ENCODE results near the gene C6orf136. TPM values are rescaled to one million over a fixed set of nuclear protein-coding genes. Genes with fewer than 3 reads are reported as not detected.

Gene C6orf136
- total and polyA plus RNA-seq, 9 of the 15 experiments (the other 6 are each of a cell fraction or from before 2014, with no cell fraction given) = 14.1 to 63.1 (median 18.4) TPM

DNA sequence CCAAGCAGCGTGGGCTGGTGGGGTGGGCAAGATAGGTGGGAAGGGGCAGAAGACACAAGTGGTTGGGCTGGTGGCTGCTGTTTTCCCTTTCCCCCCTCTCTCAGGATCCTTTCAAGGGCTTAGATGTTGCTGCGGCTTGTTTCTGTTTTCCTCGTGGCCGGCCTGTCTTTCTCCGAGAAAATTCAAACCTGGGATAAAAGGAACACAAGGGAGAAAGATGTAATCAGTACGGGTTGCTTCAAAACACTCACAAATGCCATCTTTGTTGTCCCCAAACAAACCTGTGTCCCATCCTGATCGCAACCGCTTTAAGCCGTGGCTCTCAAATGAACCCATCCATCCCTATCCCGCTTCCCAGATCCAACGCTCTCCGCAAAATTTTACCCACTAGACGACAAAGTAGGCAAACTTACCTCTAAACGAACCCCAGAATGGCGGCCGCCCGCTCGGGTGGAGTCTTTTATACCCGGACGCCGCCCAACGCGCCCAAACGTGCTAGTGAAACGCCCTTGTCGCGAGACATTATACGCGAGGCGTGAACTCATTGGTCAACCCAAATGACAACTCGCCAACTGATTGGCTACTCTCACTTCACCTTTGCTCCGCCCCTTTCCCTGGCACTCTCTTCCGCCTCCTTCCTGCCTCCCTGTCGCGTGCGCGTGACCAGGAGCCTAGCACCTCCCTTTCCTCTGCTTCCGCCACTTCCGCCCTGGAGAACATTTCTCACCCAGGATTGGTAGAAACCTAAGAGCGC lies 29.9 kb upstream of the C6orf136 start, which contains the start of gene PPP1R10 (continued):
- TF ChIP-seq, protein P1, sequence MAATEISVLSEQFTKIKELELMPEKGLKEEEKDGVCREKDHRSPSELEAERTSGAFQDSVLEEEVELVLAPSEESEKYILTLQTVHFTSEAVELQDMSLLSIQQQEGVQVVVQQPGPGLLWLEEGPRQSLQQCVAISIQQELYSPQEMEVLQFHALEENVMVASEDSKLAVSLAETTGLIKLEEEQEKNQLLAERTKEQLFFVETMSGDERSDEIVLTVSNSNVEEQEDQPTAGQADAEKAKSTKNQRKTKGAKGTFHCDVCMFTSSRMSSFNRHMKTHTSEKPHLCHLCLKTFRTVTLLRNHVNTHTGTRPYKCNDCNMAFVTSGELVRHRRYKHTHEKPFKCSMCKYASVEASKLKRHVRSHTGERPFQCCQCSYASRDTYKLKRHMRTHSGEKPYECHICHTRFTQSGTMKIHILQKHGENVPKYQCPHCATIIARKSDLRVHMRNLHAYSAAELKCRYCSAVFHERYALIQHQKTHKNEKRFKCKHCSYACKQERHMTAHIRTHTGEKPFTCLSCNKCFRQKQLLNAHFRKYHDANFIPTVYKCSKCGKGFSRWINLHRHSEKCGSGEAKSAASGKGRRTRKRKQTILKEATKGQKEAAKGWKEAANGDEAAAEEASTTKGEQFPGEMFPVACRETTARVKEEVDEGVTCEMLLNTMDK (IDR thresholded peaks at IDR 0.05; ENCODE audit: borderline replicate concordance, insufficient read depth, low read depth, low read length, poor library complexity, severe bottlenecking) = no peak
- no peak for TF ChIP-seq PTRF (tag; IDR thresholded peaks at IDR 0.05)
- TF ChIP-seq, protein P2, sequence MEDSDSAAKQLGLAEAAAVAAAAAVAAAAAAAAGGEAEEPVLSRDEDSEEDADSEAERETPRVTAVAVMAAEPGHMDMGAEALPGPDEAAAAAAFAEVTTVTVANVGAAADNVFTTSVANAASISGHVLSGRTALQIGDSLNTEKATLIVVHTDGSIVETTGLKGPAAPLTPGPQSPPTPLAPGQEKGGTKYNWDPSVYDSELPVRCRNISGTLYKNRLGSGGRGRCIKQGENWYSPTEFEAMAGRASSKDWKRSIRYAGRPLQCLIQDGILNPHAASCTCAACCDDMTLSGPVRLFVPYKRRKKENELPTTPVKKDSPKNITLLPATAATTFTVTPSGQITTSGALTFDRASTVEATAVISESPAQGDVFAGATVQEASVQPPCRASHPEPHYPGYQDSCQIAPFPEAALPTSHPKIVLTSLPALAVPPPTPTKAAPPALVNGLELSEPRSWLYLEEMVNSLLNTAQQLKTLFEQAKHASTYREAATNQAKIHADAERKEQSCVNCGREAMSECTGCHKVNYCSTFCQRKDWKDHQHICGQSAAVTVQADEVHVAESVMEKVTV (CRISPR knock-in tag; IDR thresholded peaks at IDR 0.05) = peak; percentile 64
- TF ChIP-seq NFRKB (IDR thresholded peaks at IDR 0.05; ENCODE audit: low read depth) = peak; percentile 100
- TF ChIP-seq POLR3G (IDR thresholded peaks at IDR 0.05; ENCODE audit: extremely low read depth, insufficient read length, insufficient replicate concordance) = no peak
- TF ChIP-seq, protein P3, sequence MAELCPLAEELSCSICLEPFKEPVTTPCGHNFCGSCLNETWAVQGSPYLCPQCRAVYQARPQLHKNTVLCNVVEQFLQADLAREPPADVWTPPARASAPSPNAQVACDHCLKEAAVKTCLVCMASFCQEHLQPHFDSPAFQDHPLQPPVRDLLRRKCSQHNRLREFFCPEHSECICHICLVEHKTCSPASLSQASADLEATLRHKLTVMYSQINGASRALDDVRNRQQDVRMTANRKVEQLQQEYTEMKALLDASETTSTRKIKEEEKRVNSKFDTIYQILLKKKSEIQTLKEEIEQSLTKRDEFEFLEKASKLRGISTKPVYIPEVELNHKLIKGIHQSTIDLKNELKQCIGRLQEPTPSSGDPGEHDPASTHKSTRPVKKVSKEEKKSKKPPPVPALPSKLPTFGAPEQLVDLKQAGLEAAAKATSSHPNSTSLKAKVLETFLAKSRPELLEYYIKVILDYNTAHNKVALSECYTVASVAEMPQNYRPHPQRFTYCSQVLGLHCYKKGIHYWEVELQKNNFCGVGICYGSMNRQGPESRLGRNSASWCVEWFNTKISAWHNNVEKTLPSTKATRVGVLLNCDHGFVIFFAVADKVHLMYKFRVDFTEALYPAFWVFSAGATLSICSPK (IDR thresholded peaks at IDR 0.05; ENCODE audit: borderline replicate concordance) = peak; percentile 77; the same call in 1 of the 2 replicates
- TF ChIP-seq KLF6 (CRISPR knock-in tag; IDR thresholded peaks at IDR 0.05; ENCODE audit: borderline replicate concordance) = peak; percentile 99
- no peak for TF ChIP-seq PURB (CRISPR knock-in tag; IDR thresholded peaks at IDR 0.05; ENCODE audit: low read depth)
- peak; percentile 96 for TF ChIP-seq ZFPM2 (CRISPR knock-in tag; IDR thresholded peaks at IDR 0.05)
- TF ChIP-seq COPS2 (conservative IDR thresholded peaks at IDR 0.05) = no peak
- peak; percentile 99 for TF ChIP-seq GTF2F1 (IDR thresholded peaks at IDR 0.05; ENCODE audit: low read depth, low read length)
- peak; percentile 96; the same call in 1 of the 2 replicates for TF ChIP-seq BRD4 (IDR thresholded peaks at IDR 0.05)
- TF ChIP-seq, protein P4, sequence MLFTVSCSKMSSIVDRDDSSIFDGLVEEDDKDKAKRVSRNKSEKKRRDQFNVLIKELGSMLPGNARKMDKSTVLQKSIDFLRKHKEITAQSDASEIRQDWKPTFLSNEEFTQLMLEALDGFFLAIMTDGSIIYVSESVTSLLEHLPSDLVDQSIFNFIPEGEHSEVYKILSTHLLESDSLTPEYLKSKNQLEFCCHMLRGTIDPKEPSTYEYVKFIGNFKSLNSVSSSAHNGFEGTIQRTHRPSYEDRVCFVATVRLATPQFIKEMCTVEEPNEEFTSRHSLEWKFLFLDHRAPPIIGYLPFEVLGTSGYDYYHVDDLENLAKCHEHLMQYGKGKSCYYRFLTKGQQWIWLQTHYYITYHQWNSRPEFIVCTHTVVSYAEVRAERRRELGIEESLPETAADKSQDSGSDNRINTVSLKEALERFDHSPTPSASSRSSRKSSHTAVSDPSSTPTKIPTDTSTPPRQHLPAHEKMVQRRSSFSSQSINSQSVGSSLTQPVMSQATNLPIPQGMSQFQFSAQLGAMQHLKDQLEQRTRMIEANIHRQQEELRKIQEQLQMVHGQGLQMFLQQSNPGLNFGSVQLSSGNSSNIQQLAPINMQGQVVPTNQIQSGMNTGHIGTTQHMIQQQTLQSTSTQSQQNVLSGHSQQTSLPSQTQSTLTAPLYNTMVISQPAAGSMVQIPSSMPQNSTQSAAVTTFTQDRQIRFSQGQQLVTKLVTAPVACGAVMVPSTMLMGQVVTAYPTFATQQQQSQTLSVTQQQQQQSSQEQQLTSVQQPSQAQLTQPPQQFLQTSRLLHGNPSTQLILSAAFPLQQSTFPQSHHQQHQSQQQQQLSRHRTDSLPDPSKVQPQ (CRISPR knock-in tag; IDR thresholded peaks at IDR 0.05; ENCODE audit: borderline replicate concordance) = no peak; the same call in 1 of the 2 replicates
- peak; percentile 99 for TF ChIP-seq ILF3 (IDR thresholded peaks at IDR 0.05; ENCODE audit: borderline replicate concordance)
- 0 out of 4 replicates have a peak, but pooled peaks of 1 of the 2 experiments have one; percentile 22 for TF ChIP-seq FOXA3 (CRISPR knock-in tag; conservative IDR thresholded peaks at IDR 0.05 in 1 of 2, IDR thresholded peaks at IDR 0.05 in 1 of 2)
- TF ChIP-seq ZKSCAN1 (IDR thresholded peaks at IDR 0.05; ENCODE audit: low read depth, low read length) = 0 out of 2 replicates have a peak, but pooled peaks have one; percentile 7
- TF ChIP-seq DIDO1 (tag; IDR thresholded peaks at IDR 0.05; ENCODE audit: low read depth) = no peak
- peak; percentile 98 for TF ChIP-seq PHB (CRISPR knock-in tag; IDR thresholded peaks at IDR 0.05)
- TF ChIP-seq ZNF224 (CRISPR knock-in tag; IDR thresholded peaks at IDR 0.05) = no peak
- peak; percentile 97 for TF ChIP-seq MTA1 (IDR thresholded peaks at IDR 0.05; ENCODE audit: borderline replicate concordance)

Data from K562 (cell line).